HEK293 (cell line): ENCODE results near the gene CDCA3.
A peak's percentile ranks its signal among the peaks of the same experiment; 100 is the strongest.

ENCODE experiments used
- CTCF ChIA-PET: fragments of 350-600 bp; formaldehyde crosslinking; extraction: SDS; loops from one replicate; lab custom pipeline; 2021; ENCODE audit warnings: antibody characterized with exemption; lab: Yijun Ruan, JAX
- POLR2A ChIA-PET: fragments of 300-600 bp; formaldehyde crosslinking; extraction: SDS; loops from one replicate; lab custom pipeline; 2020; ENCODE audit warnings: antibody characterized with exemption, inconsistent platforms; lab: Yijun Ruan, JAX
- H3K27ac ChIP-seq: fragments of 200-500 bp; sonication (Bioruptor generic); 2 replicates; pipeline ENCODE4 v1.5.1; 2014; ENCODE audit warnings: low read depth, low read length, control low read depth, inconsistent platforms; ENCODE audit errors: extremely low read depth
- H3K36me3 ChIP-seq, 2 experiments: fragments of 200-500 bp in 1 of 2; sonication (Bioruptor generic) in 1 of 2; 1 replicate in 1 of 2; 2 replicates in 1 of 2; pipeline ENCODE4 v1.5.1; 2014 to 2017; ENCODE audit warnings: inconsistent platforms in 2 of 2, low read length in 2 of 2; ENCODE audit not compliant: control insufficient read depth in 2 of 2, insufficient read depth in 1 of 2
- H3K4me1 ChIP-seq: fragments of 200-500 bp; sonication (Bioruptor generic); 2 replicates; pipeline ENCODE4 v1.5.1; 2014; ENCODE audit warnings: mild to moderate bottlenecking, low read length, inconsistent platforms; ENCODE audit not compliant: control insufficient read depth, insufficient read depth
- H3K4me3 ChIP-seq: 2 replicates; pipeline ENCODE4 v1.5.1; 2011; ENCODE audit warnings: low read depth, mild to moderate bottlenecking, control low read depth, low read length, moderate library complexity
- H3K9me3 ChIP-seq: fragments of 200-500 bp; sonication (Bioruptor generic); 2 replicates; pipeline ENCODE4 v1.5.1; 2014; ENCODE audit warnings: low read depth, low read length, inconsistent platforms; ENCODE audit not compliant: control insufficient read depth, insufficient read depth
- EGR2 ChIP-seq: fragments of 450-650 bp; formaldehyde crosslinking; IDR thresholded peaks from 2 replicates; pipeline ENCODE4 v1.5.1; 2016; ENCODE audit warnings: low read depth, missing biosample characterization, missing genetic modification characterization
- KLF10 ChIP-seq: fragments of 450-650 bp; IDR thresholded peaks from 2 replicates; pipeline ENCODE4 v1.5.1; 2018; ENCODE audit warnings: missing biosample characterization, mild to moderate bottlenecking, missing genetic modification characterization
- RBAK ChIP-seq: fragments of 450-650 bp; formaldehyde crosslinking; IDR thresholded peaks from 2 replicates; pipeline ENCODE4 v1.5.1; 2016; ENCODE audit warnings: missing biosample characterization, missing genetic modification characterization
- TCF7L2 ChIP-seq: IDR thresholded peaks from 2 replicates; pipeline ENCODE4 v1.6.1; 2011; ENCODE audit warnings: low read depth, mild to moderate bottlenecking, inconsistent platforms, low read length, moderate library complexity, borderline replicate concordance
- WT1 ChIP-seq: fragments of 450-650 bp; formaldehyde crosslinking; IDR thresholded peaks from 2 replicates; pipeline ENCODE4 v1.5.1; 2016; ENCODE audit warnings: missing biosample characterization, missing genetic modification characterization
- YY2 ChIP-seq: fragments of 450-650 bp; formaldehyde crosslinking; IDR thresholded peaks from 2 replicates; pipeline ENCODE4 v1.5.1; 2016; ENCODE audit warnings: missing biosample characterization, missing genetic modification characterization
- ZFHX2 ChIP-seq: fragments of 450-650 bp; formaldehyde crosslinking; conservative IDR thresholded peaks from 2 replicates; pipeline ENCODE4 v1.5.1; 2016; ENCODE audit warnings: missing biosample characterization, missing genetic modification characterization
- ZFP69B ChIP-seq: fragments of 450-650 bp; formaldehyde crosslinking; IDR thresholded peaks from 2 replicates; pipeline ENCODE4 v1.5.1; 2016; ENCODE audit warnings: missing biosample characterization, missing genetic modification characterization
- ZNF311 ChIP-seq: fragments of 450-650 bp; formaldehyde crosslinking; IDR thresholded peaks from 2 replicates; pipeline ENCODE4 v1.5.1; 2017; ENCODE audit warnings: missing biosample characterization, missing genetic modification characterization, borderline replicate concordance
- ZNF48 ChIP-seq: fragments of 450-650 bp; formaldehyde crosslinking; IDR thresholded peaks from 2 replicates; pipeline ENCODE4 v1.5.1; 2016; ENCODE audit warnings: missing biosample characterization, missing genetic modification characterization
- ZNF530 ChIP-seq: fragments of 450-650 bp; formaldehyde crosslinking; IDR thresholded peaks from 2 replicates; pipeline ENCODE4 v1.5.1; 2016; ENCODE audit warnings: low read depth, missing biosample characterization, missing genetic modification characterization
- ZNF600 ChIP-seq: fragments of 450-650 bp; formaldehyde crosslinking; IDR thresholded peaks from 2 replicates; pipeline ENCODE4 v1.5.1; 2016; ENCODE audit warnings: missing biosample characterization, missing genetic modification characterization
- ZNF677 ChIP-seq: fragments of 450-650 bp; IDR thresholded peaks from 2 replicates; pipeline ENCODE4 v1.5.0; 2018; ENCODE audit warnings: missing biosample characterization, mild to moderate bottlenecking, missing genetic modification characterization, moderate library complexity
- ZNF76 ChIP-seq: fragments of 450-650 bp; formaldehyde crosslinking; IDR thresholded peaks from 2 replicates; pipeline ENCODE4; 2016; ENCODE audit warnings: low read depth, missing biosample characterization, missing genetic modification characterization, borderline replicate concordance
- TF ChIP-seq, protein P1 (sequence below): fragments of 450-650 bp; formaldehyde crosslinking; IDR thresholded peaks from 2 replicates; pipeline ENCODE4 v1.5.1; 2017; ENCODE audit warnings: missing biosample characterization, missing genetic modification characterization
- TF ChIP-seq, protein P2 (sequence below): fragments of 450-650 bp; formaldehyde crosslinking; IDR thresholded peaks from 2 replicates; pipeline ENCODE4 v1.5.1; 2016; ENCODE audit warnings: missing biosample characterization, missing genetic modification characterization
- TF ChIP-seq, protein P3 (sequence below): fragments of 450-650 bp; formaldehyde crosslinking; IDR thresholded peaks from 2 replicates; pipeline ENCODE4 v1.5.1; 2016; ENCODE audit warnings: missing biosample characterization, missing genetic modification characterization, borderline replicate concordance

The CDCA3 gene

DNA sequence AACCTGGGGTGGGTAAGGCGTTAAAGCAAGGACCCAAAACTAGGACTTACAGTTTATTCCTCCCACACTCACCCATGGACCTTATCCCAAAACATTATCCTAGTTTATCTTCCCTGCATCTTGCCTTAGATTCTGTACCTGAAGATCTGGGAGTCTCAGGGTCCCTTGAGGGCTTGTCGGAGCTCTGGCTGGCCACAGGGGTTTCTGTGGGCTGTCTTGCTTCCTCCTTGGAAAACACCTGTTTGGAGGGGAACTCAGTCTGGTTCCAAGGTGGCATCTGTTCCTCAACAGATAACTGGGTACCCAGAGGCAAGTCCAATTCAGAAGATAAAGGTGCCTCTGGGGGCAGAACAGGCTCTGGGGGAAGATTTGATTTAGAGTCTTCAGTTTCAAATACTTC, 1.7 kb downstream of the CDCA3 start:
- Histone ChIP-seq H3K9me3 (no peaks in the 10 kb centered on the region), H3K4me3 (no peak overlapping the region)
- TF ChIP-seq ZNF530 (tag by site-specific recombination) (no peak), RBAK (no peak)
- TF ChIP-seq, all 188 proteins: peak for 0
- no peak overlapping the region for H3K27ac ChIP-seq
- peaks cover 23 to 68% of the 10 kb centered on the region in 2 experiments for H3K36me3 ChIP-seq
- POLR2A ChIA-PET = interaction anchor here (1.5 to 2.5 kb wide), 2 partner anchors 9 to 23 kb away, joined by 8 read pairs; partner anchors contain the start of genes GNB3 and SPSB2
- H3K4me1 ChIP-seq = peaks cover 11% of the 10 kb centered on the region
- CTCF ChIA-PET = interaction anchor here (1.7 to 8.4 kb wide), 4 partner anchors 16 to 42 kb away, joined by 5 to 75 read pairs (median 41); partner anchors contain the start of gene SPSB2

DNA sequence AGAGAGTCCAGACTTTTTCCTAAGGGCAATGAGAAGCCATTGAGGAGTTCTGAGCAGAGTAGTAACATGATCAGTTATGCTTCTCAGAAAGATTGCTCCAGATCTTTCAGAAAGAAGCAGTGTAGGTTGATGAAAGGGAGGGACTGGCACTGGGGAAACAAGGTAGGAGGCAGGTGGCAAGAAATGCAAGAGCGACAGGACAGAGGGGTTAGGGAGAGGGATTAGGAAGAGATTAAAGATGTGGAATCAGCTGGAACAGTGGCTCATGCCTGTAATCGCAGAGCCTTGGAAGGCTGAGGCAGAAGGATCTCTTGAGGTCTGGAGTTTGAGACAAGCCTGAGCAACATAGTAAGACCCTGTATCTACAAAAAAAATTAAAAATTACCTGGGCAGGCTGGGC, 3.4 kb downstream of the CDCA3 start:
- no peak overlapping the region for H3K4me3 ChIP-seq
- no peaks in the 10 kb centered on the region for H3K9me3 ChIP-seq
- ChIA-PET CTCF (interaction anchor here (1.2 to 8.1 kb wide), 4 partner anchors 8 to 95 kb away, joined by 3 to 75 read pairs (median 4); partner anchors contain the start of genes MLF2 and TPI1), POLR2A (interaction anchor here (1.0 to 2.5 kb wide), 2 partner anchors 25 to 159 kb away, joined by 4 to 8 read pairs; partner anchors contain the start of genes SPSB2 and ZNF384)
- peaks cover 7% of the 10 kb centered on the region for H3K4me1 ChIP-seq
- no peak overlapping the region for H3K27ac ChIP-seq
- TF ChIP-seq ZNF600 (tag by site-specific recombination) = 0 out of 2 replicates have a peak, but pooled peaks have one; percentile 10
- no peak for TF ChIP-seq YY2
- peaks cover 29 to 78% of the 10 kb centered on the region in 2 experiments for H3K36me3 ChIP-seq

DNA sequence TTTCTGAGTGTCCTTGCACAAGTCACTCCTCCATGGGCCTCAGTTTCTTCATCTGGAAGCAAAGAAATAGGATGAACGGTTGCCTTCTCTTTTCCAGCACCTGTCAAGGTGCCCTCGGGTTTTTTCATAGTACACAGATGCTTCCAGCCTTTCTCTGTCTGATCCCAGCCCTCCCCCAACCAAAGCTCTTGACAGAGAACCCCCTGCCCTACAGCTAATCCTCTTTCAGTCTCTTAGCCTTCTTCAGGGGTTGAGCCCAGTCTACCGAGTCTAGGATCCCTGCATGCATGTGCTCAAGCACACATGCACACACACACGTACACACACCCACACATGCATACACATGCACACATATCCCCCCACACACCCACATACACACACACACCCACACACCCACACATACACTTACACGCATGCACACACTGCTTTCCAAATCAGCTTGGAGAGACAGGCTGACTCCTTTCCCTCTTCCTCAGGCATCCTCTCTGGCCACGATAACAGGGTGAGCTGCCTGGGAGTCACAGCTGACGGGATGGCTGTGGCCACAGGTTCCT, 4.7 kb downstream of the CDCA3 start:
- peak; percentile 98 for TF ChIP-seq ZFHX2
- TF ChIP-seq, protein P1, sequence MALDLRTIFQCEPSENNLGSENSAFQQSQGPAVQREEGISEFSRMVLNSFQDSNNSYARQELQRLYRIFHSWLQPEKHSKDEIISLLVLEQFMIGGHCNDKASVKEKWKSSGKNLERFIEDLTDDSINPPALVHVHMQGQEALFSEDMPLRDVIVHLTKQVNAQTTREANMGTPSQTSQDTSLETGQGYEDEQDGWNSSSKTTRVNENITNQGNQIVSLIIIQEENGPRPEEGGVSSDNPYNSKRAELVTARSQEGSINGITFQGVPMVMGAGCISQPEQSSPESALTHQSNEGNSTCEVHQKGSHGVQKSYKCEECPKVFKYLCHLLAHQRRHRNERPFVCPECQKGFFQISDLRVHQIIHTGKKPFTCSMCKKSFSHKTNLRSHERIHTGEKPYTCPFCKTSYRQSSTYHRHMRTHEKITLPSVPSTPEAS = peak; percentile 89
- peak; percentile 98 for TF ChIP-seq EGR2 (tag by site-specific recombination)
- no peak for TF ChIP-seq KLF10
- no peak overlapping the region for H3K27ac ChIP-seq
- no peak overlapping the region for H3K4me3 ChIP-seq
- H3K36me3 ChIP-seq = peaks cover 29 to 90% of the 10 kb centered on the region in 2 experiments
- H3K4me1 ChIP-seq = peaks cover 7% of the 10 kb centered on the region
- no peaks in the 10 kb centered on the region for H3K9me3 ChIP-seq
- ChIA-PET POLR2A (interaction anchor here (1.2 to 5.6 kb wide), 3 partner anchors 20 to 26 kb away, joined by 4 to 16 read pairs (median 6); partner anchors contain the start of gene SPSB2), CTCF (interaction anchor here (8.1 kb wide), 1 partner anchor 13 kb away, joined by 75 read pairs; no protein-coding TSS in a partner anchor)

DNA sequence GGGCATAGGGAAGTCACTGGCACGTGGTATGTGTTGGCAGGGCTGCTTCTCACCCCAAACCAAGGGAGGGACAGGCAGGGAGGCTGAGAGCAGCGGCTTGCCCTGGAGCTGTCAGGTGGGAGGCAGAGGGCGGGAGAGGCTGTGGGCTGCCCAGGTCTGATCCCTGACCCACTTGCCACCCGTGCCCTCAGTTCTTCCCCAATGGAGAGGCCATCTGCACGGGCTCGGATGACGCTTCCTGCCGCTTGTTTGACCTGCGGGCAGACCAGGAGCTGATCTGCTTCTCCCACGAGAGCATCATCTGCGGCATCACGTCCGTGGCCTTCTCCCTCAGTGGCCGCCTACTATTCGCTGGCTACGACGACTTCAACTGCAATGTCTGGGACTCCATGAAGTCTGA, 5.7 kb downstream of the CDCA3 start:
- 0 out of 2 replicates have a peak, but pooled peaks have one; percentile 22 for TF ChIP-seq EGR2 (tag by site-specific recombination)
- no peak for TF ChIP-seq ZNF311 (tag by site-specific recombination)
- no peak overlapping the region for H3K27ac ChIP-seq
- POLR2A ChIA-PET = interaction anchor here (0.5 to 5.6 kb wide), 5 partner anchors 21 to 223 kb away, joined by 3 to 16 read pairs (median 4); partner anchors contain the start of gene SPSB2
- H3K9me3 ChIP-seq = no peaks in the 10 kb centered on the region
- peaks cover 29 to 93% of the 10 kb centered on the region in 2 experiments for H3K36me3 ChIP-seq
- CTCF ChIA-PET = interaction anchor here (8.1 kb wide), 1 partner anchor 12 kb away, joined by 75 read pairs; no protein-coding TSS in a partner anchor
- peaks cover 3% of the 10 kb centered on the region; the same call in 1 of the 2 replicates for H3K4me1 ChIP-seq
- H3K4me3 ChIP-seq = no peak overlapping the region

DNA sequence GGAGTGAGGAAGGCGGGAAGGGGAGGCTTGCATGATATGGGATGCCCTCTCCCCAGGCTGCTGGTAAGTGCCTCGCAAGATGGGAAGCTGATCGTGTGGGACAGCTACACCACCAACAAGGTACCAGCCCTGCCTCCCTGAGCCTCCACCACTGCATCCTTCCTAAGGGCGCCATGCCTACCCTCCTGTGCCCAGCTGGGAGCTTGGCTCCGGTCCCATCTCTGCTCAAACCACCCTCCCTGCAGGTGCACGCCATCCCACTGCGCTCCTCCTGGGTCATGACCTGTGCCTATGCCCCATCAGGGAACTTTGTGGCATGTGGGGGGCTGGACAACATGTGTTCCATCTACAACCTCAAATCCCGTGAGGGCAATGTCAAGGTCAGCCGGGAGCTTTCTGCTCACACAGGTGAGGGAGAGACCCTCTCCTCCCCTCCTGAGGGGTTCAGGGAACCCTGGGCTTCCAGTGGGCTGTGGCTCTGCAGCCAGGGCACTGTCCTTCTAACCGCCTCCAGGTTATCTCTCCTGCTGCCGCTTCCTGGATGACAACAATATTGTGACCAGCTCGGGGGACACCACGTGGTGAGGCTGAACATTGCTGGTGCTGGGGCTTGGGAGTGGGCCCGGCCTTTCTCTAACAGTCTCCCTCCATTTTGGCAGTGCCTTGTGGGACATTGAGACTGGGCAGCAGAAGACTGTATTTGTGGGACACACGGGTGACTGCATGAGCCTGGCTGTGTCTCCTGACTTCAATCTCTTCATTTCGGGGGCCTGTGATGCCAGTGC, 7.8 kb downstream of the CDCA3 start:
- H3K4me3 ChIP-seq = no peak overlapping the region
- peaks cover 20 to 92% of the 10 kb centered on the region in 2 experiments for H3K36me3 ChIP-seq
- ChIA-PET POLR2A (interaction anchor here (0.5 to 6.5 kb wide), 7 partner anchors 8 to 89 kb away, joined by 3 to 62 read pairs (median 4); partner anchors contain the start of genes CDCA3, PTMS, SPSB2 and USP5), CTCF (interaction anchor here (0.6 to 8.1 kb wide), 5 partner anchors 8 to 122 kb away, joined by 3 to 75 read pairs (median 3); partner anchors contain the start of genes CDCA3 and USP5)
- H3K9me3 ChIP-seq = no peaks in the 10 kb centered on the region
- no peak overlapping the region for H3K27ac ChIP-seq
- no peaks in the 10 kb centered on the region for H3K4me1 ChIP-seq
- TF ChIP-seq ZNF76 (tag by site-specific recombination) (no peak), ZFP69B (tag by site-specific recombination) (peak; percentile 66; the same call in 1 of the 2 replicates), ZNF677 (tag by site-specific recombination) (no peak), ZNF48 (tag by site-specific recombination) (no peak), WT1 (0 out of 2 replicates have a peak, but pooled peaks have one; percentile 54), TCF7L2 (no peak)
- TF ChIP-seq, protein P2, sequence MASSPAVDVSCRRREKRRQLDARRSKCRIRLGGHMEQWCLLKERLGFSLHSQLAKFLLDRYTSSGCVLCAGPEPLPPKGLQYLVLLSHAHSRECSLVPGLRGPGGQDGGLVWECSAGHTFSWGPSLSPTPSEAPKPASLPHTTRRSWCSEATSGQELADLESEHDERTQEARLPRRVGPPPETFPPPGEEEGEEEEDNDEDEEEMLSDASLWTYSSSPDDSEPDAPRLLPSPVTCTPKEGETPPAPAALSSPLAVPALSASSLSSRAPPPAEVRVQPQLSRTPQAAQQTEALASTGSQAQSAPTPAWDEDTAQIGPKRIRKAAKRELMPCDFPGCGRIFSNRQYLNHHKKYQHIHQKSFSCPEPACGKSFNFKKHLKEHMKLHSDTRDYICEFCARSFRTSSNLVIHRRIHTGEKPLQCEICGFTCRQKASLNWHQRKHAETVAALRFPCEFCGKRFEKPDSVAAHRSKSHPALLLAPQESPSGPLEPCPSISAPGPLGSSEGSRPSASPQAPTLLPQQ (tag by site-specific recombination) = peak; percentile 84; the same call in 1 of the 2 replicates
- TF ChIP-seq, protein P3, sequence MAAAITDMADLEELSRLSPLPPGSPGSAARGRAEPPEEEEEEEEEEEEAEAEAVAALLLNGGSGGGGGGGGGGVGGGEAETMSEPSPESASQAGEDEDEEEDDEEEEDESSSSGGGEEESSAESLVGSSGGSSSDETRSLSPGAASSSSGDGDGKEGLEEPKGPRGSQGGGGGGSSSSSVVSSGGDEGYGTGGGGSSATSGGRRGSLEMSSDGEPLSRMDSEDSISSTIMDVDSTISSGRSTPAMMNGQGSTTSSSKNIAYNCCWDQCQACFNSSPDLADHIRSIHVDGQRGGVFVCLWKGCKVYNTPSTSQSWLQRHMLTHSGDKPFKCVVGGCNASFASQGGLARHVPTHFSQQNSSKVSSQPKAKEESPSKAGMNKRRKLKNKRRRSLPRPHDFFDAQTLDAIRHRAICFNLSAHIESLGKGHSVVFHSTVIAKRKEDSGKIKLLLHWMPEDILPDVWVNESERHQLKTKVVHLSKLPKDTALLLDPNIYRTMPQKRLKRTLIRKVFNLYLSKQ (tag by site-specific recombination) = no peak
